ENCODE results near the gene SLC44A1. TPM values are rescaled to one million over a fixed set of nuclear protein-coding genes. Genes with fewer than 3 reads are reported as not detected.

The SLC44A1 gene
- total and polyA plus RNA-seq, 10 of the 15 experiments (the other 5 are each of a cell fraction or from before 2014, with no cell fraction given), result 2.4 to 21.2 (median 12.4) TPM

DNA sequence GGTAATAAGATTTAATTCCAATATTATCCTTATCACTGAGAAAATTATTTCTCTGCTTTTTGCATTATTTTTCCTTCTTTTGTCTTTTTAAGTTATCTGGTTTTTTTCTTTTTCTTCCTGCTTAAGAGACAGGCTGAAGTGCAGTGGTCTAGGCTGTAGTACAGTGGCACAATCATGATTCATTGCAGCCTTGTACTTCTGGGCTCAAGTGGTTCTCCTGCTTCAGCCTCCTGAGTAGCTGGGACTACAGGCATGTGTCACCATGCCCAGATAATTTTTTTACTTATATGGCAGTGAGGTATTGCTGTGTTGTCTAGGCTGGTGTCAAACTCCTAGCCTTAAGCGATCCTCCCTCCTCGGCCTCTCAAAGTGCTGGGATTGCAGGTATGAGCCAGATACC lies 93.9 kb downstream of the SLC44A1 start:
- CTCF ChIA-PET, result no interaction called here
- intact Hi-C loops (cut with micrococcal nuclease; ENCODE audit: unreplicated experiment), result no loop called here

More for the DNA sequence above, 93.9 kb downstream of the SLC44A1 start:
- WGBS (ENCODE audit: insufficient coverage, insufficient replicate concordance, low lambda C conversion rate, missing lambda C conversion rate), result 96% methylated on average over 2 of the region's 2 CpGs
- RAD21 ChIA-PET (ENCODE audit: unreplicated experiment), result no interaction called here
- in situ Hi-C loops (cut with MboI), result no loop called here
- POLR2A ChIA-PET, result no interaction called here
- no peak for ATAC-seq
- BruUV-seq (replicated peaks), result no TSS peak
- Histone ChIP-seq H3K4me1 (ENCODE audit: control insufficient read depth, insufficient read depth, low read length) (peaks cover 7% of the 10 kb centered on the region; the same call in 1 of the 2 replicates), H3K4me3 (no peak overlapping the region), H3K36me3 (ENCODE audit: control insufficient read depth in 2 of 2, insufficient read depth in 2 of 2, low read length in 1 of 2) (no peaks in the 10 kb centered on the region), H3K27me3 (replicated peaks in 1 of 2; ENCODE audit: control insufficient read depth in 2 of 2, insufficient read depth in 2 of 2, low read length in 1 of 2) (no peaks in the 10 kb centered on the region), H4K20me1 (ENCODE audit: control insufficient read depth, insufficient read depth) (no peaks in the 10 kb centered on the region), H3K27ac (ENCODE audit: control insufficient read depth, insufficient read depth) (no peak overlapping the region), H2AFZ (ENCODE audit: control insufficient read depth, low read depth, low read length) (no peak overlapping the region), H3K9me3 (replicated peaks; ENCODE audit: control insufficient read depth, insufficient read depth, low read length) (no peaks in the 10 kb centered on the region), H3K4me2 (ENCODE audit: control insufficient read depth, insufficient read depth) (no peak overlapping the region), H3K79me2 (ENCODE audit: control insufficient read depth, insufficient read depth, low read length) (no peaks in the 10 kb centered on the region), H3K9ac (ENCODE audit: control insufficient read depth, insufficient read depth, low read length) (no peak overlapping the region)
- DNase-seq (ENCODE audit: low read depth, low spot score), result no peak
- FAIRE-seq, result no peak
- SMC1A ChIA-PET (ENCODE audit: uncharacterized antibody, unreplicated experiment), result no interaction called here
- no peak for TF ChIP-seq IRF4 (IDR thresholded peaks at IDR 0.05; ENCODE audit: low read depth, low read length)
- TF ChIP-seq, protein P1, sequence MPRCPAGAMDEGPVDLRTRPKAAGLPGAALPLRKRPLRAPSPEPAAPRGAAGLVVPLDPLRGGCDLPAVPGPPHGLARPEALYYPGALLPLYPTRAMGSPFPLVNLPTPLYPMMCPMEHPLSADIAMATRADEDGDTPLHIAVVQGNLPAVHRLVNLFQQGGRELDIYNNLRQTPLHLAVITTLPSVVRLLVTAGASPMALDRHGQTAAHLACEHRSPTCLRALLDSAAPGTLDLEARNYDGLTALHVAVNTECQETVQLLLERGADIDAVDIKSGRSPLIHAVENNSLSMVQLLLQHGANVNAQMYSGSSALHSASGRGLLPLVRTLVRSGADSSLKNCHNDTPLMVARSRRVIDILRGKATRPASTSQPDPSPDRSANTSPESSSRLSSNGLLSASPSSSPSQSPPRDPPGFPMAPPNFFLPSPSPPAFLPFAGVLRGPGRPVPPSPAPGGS (IDR thresholded peaks at IDR 0.05; ENCODE audit: borderline replicate concordance, insufficient read depth, low read depth, low read length, poor library complexity, severe bottlenecking), result no peak
- no peak for TF ChIP-seq KAT2A (conservative IDR thresholded peaks at IDR 0.05; ENCODE audit: control insufficient read depth, low read depth, low read length)
- TF ChIP-seq ZNF274 (IDR thresholded peaks at IDR 0.05; ENCODE audit: insufficient read depth, insufficient read length), result no peak
- TF ChIP-seq CBX3 (IDR thresholded peaks at IDR 0.05; ENCODE audit: borderline replicate concordance, low read depth), result no peak
- TF ChIP-seq ZNF24 (IDR thresholded peaks at IDR 0.05), result no peak
- TF ChIP-seq, protein P2, sequence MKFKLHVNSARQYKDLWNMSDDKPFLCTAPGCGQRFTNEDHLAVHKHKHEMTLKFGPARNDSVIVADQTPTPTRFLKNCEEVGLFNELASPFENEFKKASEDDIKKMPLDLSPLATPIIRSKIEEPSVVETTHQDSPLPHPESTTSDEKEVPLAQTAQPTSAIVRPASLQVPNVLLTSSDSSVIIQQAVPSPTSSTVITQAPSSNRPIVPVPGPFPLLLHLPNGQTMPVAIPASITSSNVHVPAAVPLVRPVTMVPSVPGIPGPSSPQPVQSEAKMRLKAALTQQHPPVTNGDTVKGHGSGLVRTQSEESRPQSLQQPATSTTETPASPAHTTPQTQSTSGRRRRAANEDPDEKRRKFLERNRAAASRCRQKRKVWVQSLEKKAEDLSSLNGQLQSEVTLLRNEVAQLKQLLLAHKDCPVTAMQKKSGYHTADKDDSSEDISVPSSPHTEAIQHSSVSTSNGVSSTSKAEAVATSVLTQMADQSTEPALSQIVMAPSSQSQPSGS (IDR thresholded peaks at IDR 0.05; ENCODE audit: low read length), result no peak
- no peak for TF ChIP-seq WRNIP1 (IDR thresholded peaks at IDR 0.05; ENCODE audit: borderline replicate concordance, low read depth, low read length)
- TF ChIP-seq KLF5 (IDR thresholded peaks at IDR 0.05; ENCODE audit: partially characterized antibody), result no peak
- TF ChIP-seq ETV6 (conservative IDR thresholded peaks at IDR 0.05 in 1 of 2, IDR thresholded peaks at IDR 0.05 in 1 of 2; ENCODE audit: borderline replicate concordance in 1 of 2, low read depth in 1 of 2), result no peak
- no peak for TF ChIP-seq BHLHE40 (IDR thresholded peaks at IDR 0.05; ENCODE audit: borderline replicate concordance in 1 of 2, low read depth in 2 of 2, low read length in 1 of 2)
- TF ChIP-seq STAT1 (conservative IDR thresholded peaks at IDR 0.05), result no peak
- TF ChIP-seq RB1 (IDR thresholded peaks at IDR 0.05; ENCODE audit: borderline replicate concordance), result no peak
- TF ChIP-seq SRF (IDR thresholded peaks at IDR 0.05; ENCODE audit: low read depth in 2 of 2, low read length in 2 of 2), result no peak
- TF ChIP-seq CREB1 (IDR thresholded peaks at IDR 0.05; ENCODE audit: low read depth), result no peak
- TF ChIP-seq SPI1 (IDR thresholded peaks at IDR 0.05; ENCODE audit: borderline replicate concordance, insufficient read depth, low read depth, low read length), result no peak
- no peak for TF ChIP-seq TCF7 (IDR thresholded peaks at IDR 0.05; ENCODE audit: borderline replicate concordance)

Data from GM12878 (cell line).